PC-9 (cell line): Measurements from ENCODE around the gene A4GNT.

Experiments
- EZH2 ChIP-seq: fragments of 200-600 bp; sonication (generic); IDR thresholded peaks from 2 replicates; pipeline ENCODE4 v1.8.0; 2017; ENCODE audit warnings: antibody characterized with exemption, low read depth
- TF ChIP-seq, protein P1 (sequence below): fragments of 200-600 bp; sonication (generic); conservative IDR thresholded peaks from 2 replicates; pipeline ENCODE4 v1.6.1; 2017; ENCODE audit warnings: mixed run types, antibody characterized with exemption, mild to moderate bottlenecking, moderate library complexity

DNA sequence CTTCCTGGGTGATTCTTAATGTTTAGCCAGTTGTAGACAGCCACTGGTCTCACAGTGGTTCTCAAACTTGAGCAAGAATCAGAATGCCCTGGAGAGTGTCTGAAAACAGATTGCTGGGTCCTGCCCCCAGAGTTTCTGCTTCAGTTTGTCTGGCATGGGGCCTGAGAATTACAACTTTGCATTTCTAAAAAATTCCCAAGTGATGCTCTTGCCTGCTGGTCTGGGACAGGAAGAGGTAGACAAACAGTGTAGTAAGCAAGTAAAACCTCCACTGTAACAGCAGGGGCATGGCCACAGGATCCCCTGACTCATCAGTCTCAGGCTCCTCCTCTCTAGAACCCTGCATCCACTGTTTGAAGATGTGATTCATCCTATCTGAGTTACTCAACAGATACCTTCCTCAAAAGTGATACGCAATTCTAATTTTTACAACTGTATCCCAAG lies 53.3 kb downstream of the A4GNT start:
- TF ChIP-seq, protein P1, sequence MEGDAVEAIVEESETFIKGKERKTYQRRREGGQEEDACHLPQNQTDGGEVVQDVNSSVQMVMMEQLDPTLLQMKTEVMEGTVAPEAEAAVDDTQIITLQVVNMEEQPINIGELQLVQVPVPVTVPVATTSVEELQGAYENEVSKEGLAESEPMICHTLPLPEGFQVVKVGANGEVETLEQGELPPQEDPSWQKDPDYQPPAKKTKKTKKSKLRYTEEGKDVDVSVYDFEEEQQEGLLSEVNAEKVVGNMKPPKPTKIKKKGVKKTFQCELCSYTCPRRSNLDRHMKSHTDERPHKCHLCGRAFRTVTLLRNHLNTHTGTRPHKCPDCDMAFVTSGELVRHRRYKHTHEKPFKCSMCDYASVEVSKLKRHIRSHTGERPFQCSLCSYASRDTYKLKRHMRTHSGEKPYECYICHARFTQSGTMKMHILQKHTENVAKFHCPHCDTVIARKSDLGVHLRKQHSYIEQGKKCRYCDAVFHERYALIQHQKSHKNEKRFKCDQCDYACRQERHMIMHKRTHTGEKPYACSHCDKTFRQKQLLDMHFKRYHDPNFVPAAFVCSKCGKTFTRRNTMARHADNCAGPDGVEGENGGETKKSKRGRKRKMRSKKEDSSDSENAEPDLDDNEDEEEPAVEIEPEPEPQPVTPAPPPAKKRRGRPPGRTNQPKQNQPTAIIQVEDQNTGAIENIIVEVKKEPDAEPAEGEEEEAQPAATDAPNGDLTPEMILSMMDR, result no peak
- no peak for TF ChIP-seq EZH2
